ENCODE results near the gene IFNL1.

Gene IFNL1

GRCh38 chr19:39310558-39311311, 14.5 kb downstream of the IFNL1 start:
- peaks cover 12% of the 10 kb centered on the region for H3K36me3 ChIP-seq (ENCODE audit: control insufficient read depth, insufficient read depth, low read length)
- no peak overlapping the region for H3K4me3 ChIP-seq (ENCODE audit: low read depth, low read length)
- H3K9ac ChIP-seq (ENCODE audit: low read depth, low read length) = no peak overlapping the region

GRCh38 chr19:39314016-39314728, 18.0 kb downstream of the IFNL1 start:
- Histone ChIP-seq H3K9ac (ENCODE audit: low read depth, low read length) (no peak overlapping the region), H3K27ac (ENCODE audit: low read depth, low read length) (no peak overlapping the region), H3K36me3 (ENCODE audit: control insufficient read depth, insufficient read depth, low read length) (peaks cover 12% of the 10 kb centered on the region), H3K27me3 (ENCODE audit: control insufficient read depth, insufficient read depth, low read length) (peaks cover 4% of the 10 kb centered on the region), H3K9me3 (ENCODE audit: control insufficient read depth, insufficient read depth, low read length) (no peaks in the 10 kb centered on the region), H3K4me1 (ENCODE audit: control insufficient read depth, insufficient read depth, low read length) (no peaks in the 10 kb centered on the region), H3K4me3 (ENCODE audit: low read depth, low read length) (no peak overlapping the region)

More at GRCh38 chr19:39310558-39311311, 14.5 kb downstream of the IFNL1 start:
- Histone ChIP-seq H3K4me1 (ENCODE audit: control insufficient read depth, insufficient read depth, low read length) (peaks cover 12% of the 10 kb centered on the region), H3K27ac (ENCODE audit: low read depth, low read length) (no peak overlapping the region), H3K27me3 (ENCODE audit: control insufficient read depth, insufficient read depth, low read length) (peaks cover 23% of the 10 kb centered on the region), H3K9me3 (ENCODE audit: control insufficient read depth, insufficient read depth, low read length) (no peaks in the 10 kb centered on the region)

GRCh38 chr19:39315933-39316332, 19.7 kb downstream of the IFNL1 start:
- Histone ChIP-seq H3K9me3 (ENCODE audit: control insufficient read depth, insufficient read depth, low read length) (no peaks in the 10 kb centered on the region), H3K4me3 (ENCODE audit: low read depth, low read length) (no peak overlapping the region), H3K27ac (ENCODE audit: low read depth, low read length) (no peak overlapping the region), H3K4me1 (ENCODE audit: control insufficient read depth, insufficient read depth, low read length) (no peaks in the 10 kb centered on the region), H3K9ac (ENCODE audit: low read depth, low read length) (no peak overlapping the region), H3K36me3 (ENCODE audit: control insufficient read depth, insufficient read depth, low read length) (peaks cover 12% of the 10 kb centered on the region), H3K27me3 (ENCODE audit: control insufficient read depth, insufficient read depth, low read length) (peaks cover 16% of the 10 kb centered on the region)

- peaks cover 19% of the 10 kb centered on the region for H3K27me3 ChIP-seq (ENCODE audit: control insufficient read depth, insufficient read depth, low read length)
- H3K4me1 ChIP-seq (ENCODE audit: control insufficient read depth, insufficient read depth, low read length) = no peaks in the 10 kb centered on the region
- no peaks in the 10 kb centered on the region for H3K9me3 ChIP-seq (ENCODE audit: control insufficient read depth, insufficient read depth, low read length)
- H3K36me3 ChIP-seq (ENCODE audit: control insufficient read depth, insufficient read depth, low read length) = peaks cover 12% of the 10 kb centered on the region
- H3K27ac ChIP-seq (ENCODE audit: low read depth, low read length) = no peak overlapping the region
- no peak overlapping the region for H3K9ac ChIP-seq (ENCODE audit: low read depth, low read length)
- H3K4me3 ChIP-seq (ENCODE audit: low read depth, low read length) = no peak overlapping the region
Observed at GRCh38 chr19:39316627-39317321, 20.6 kb downstream of the IFNL1 start.

- H3K27ac ChIP-seq (ENCODE audit: low read depth, low read length) = no peak overlapping the region
- no peaks in the 10 kb centered on the region for H3K9me3 ChIP-seq (ENCODE audit: control insufficient read depth, insufficient read depth, low read length)
- no peak overlapping the region for H3K9ac ChIP-seq (ENCODE audit: low read depth, low read length)
- H3K4me3 ChIP-seq (ENCODE audit: low read depth, low read length) = no peak overlapping the region
- peaks cover 12% of the 10 kb centered on the region for H3K36me3 ChIP-seq (ENCODE audit: control insufficient read depth, insufficient read depth, low read length)
- no peaks in the 10 kb centered on the region for H3K4me1 ChIP-seq (ENCODE audit: control insufficient read depth, insufficient read depth, low read length)
- H3K27me3 ChIP-seq (ENCODE audit: control insufficient read depth, insufficient read depth, low read length) = peaks cover 19% of the 10 kb centered on the region
Observed at GRCh38 chr19:39317476-39317875, 21.3 kb downstream of the IFNL1 start.

GRCh38 chr19:39318071-39318470, 21.9 kb downstream of the IFNL1 start:
- Histone ChIP-seq H3K27me3 (ENCODE audit: control insufficient read depth, insufficient read depth, low read length) (peaks cover 19% of the 10 kb centered on the region), H3K4me1 (ENCODE audit: control insufficient read depth, insufficient read depth, low read length) (no peaks in the 10 kb centered on the region), H3K9me3 (ENCODE audit: control insufficient read depth, insufficient read depth, low read length) (no peaks in the 10 kb centered on the region), H3K4me3 (ENCODE audit: low read depth, low read length) (no peak overlapping the region), H3K9ac (ENCODE audit: low read depth, low read length) (no peak overlapping the region), H3K36me3 (ENCODE audit: control insufficient read depth, insufficient read depth, low read length) (peaks cover 12% of the 10 kb centered on the region), H3K27ac (ENCODE audit: low read depth, low read length) (no peak overlapping the region)

- no peak overlapping the region for H3K27ac ChIP-seq (ENCODE audit: low read depth, low read length)
- no peaks in the 10 kb centered on the region for H3K4me1 ChIP-seq (ENCODE audit: control insufficient read depth, insufficient read depth, low read length)
- no peaks in the 10 kb centered on the region for H3K9me3 ChIP-seq (ENCODE audit: control insufficient read depth, insufficient read depth, low read length)
- H3K36me3 ChIP-seq (ENCODE audit: control insufficient read depth, insufficient read depth, low read length) = peaks cover 6% of the 10 kb centered on the region
- H3K4me3 ChIP-seq (ENCODE audit: low read depth, low read length) = no peak overlapping the region
- peaks cover 19% of the 10 kb centered on the region for H3K27me3 ChIP-seq (ENCODE audit: control insufficient read depth, insufficient read depth, low read length)
- H3K9ac ChIP-seq (ENCODE audit: low read depth, low read length) = no peak overlapping the region
Observed at GRCh38 chr19:39318690-39319089, 22.5 kb downstream of the IFNL1 start.

- no peak overlapping the region for H3K27ac ChIP-seq (ENCODE audit: low read depth, low read length)
- no peaks in the 10 kb centered on the region for H3K9me3 ChIP-seq (ENCODE audit: control insufficient read depth, insufficient read depth, low read length)
- H3K4me1 ChIP-seq (ENCODE audit: control insufficient read depth, insufficient read depth, low read length) = no peaks in the 10 kb centered on the region
- peak overlapping the region; percentile 82; the same call in 1 of the 2 replicates for H3K4me3 ChIP-seq (ENCODE audit: low read depth, low read length)
- peaks cover 19% of the 10 kb centered on the region for H3K27me3 ChIP-seq (ENCODE audit: control insufficient read depth, insufficient read depth, low read length)
- no peak overlapping the region for H3K9ac ChIP-seq (ENCODE audit: low read depth, low read length)
- peaks cover 6% of the 10 kb centered on the region for H3K36me3 ChIP-seq (ENCODE audit: control insufficient read depth, insufficient read depth, low read length)
Observed at GRCh38 chr19:39319098-39319891, 23.1 kb downstream of the IFNL1 start.

- no peaks in the 10 kb centered on the region for H3K4me1 ChIP-seq (ENCODE audit: control insufficient read depth, insufficient read depth, low read length)
- no peak overlapping the region for H3K27ac ChIP-seq (ENCODE audit: low read depth, low read length)
- peak overlapping the region; percentile 82 for H3K4me3 ChIP-seq (ENCODE audit: low read depth, low read length)
- H3K36me3 ChIP-seq (ENCODE audit: control insufficient read depth, insufficient read depth, low read length) = peaks cover under 1% of the 10 kb centered on the region; the same call in 1 of the 2 replicates
- H3K27me3 ChIP-seq (ENCODE audit: control insufficient read depth, insufficient read depth, low read length) = peaks cover 19% of the 10 kb centered on the region
- H3K9me3 ChIP-seq (ENCODE audit: control insufficient read depth, insufficient read depth, low read length) = no peaks in the 10 kb centered on the region
- H3K9ac ChIP-seq (ENCODE audit: low read depth, low read length) = 0 out of 2 replicates have a peak overlapping the region, but pooled peaks have one; percentile 48
Observed at GRCh38 chr19:39319892-39320248, 23.7 kb downstream of the IFNL1 start.

GRCh38 chr19:39321117-39321831, 25.1 kb downstream of the IFNL1 start:
- Histone ChIP-seq H3K27me3 (ENCODE audit: control insufficient read depth, insufficient read depth, low read length) (peaks cover 19% of the 10 kb centered on the region), H3K36me3 (ENCODE audit: control insufficient read depth, insufficient read depth, low read length) (no peaks in the 10 kb centered on the region), H3K27ac (ENCODE audit: low read depth, low read length) (no peak overlapping the region), H3K4me1 (ENCODE audit: control insufficient read depth, insufficient read depth, low read length) (no peaks in the 10 kb centered on the region), H3K9ac (ENCODE audit: low read depth, low read length) (no peak overlapping the region), H3K4me3 (ENCODE audit: low read depth, low read length) (0 out of 2 replicates have a peak overlapping the region, but pooled peaks have one; percentile 27), H3K9me3 (ENCODE audit: control insufficient read depth, insufficient read depth, low read length) (no peaks in the 10 kb centered on the region)

Measured in HUES48 (cell line).